Measurements from ENCODE around the gene TOMM34. TPM values are rescaled to one million over a fixed set of nuclear protein-coding genes. Genes with fewer than 3 reads are reported as not detected.

Gene TOMM34
- polyA plus RNA-seq, 3 donors: 6.4 to 9.1 (median 7.7) TPM

- peaks cover 8 to 38% of the 10 kb centered on the region in 2 donors for H3K36me3 ChIP-seq (replicated peaks in 1 of 2; ENCODE audit: control insufficient read depth in 1 of 2, insufficient read depth in 2 of 2, low read length in 2 of 2)
- peaks cover 72% of the 10 kb centered on the region for H3K4me1 Mint-ChIP-seq
- WGBS (ENCODE audit: insufficient coverage): 0% methylated on average over 1 of the region's 1 CpG
- H3K9me3 ChIP-seq (replicated peaks in 1 of 2; ENCODE audit: control insufficient read depth in 1 of 2, insufficient read depth in 1 of 2, low read length in 2 of 2): no peaks in the 10 kb centered on the region
- H3K9ac ChIP-seq (ENCODE audit: insufficient read depth, low read length, poor library complexity, severe bottlenecking): no peak overlapping the region
- H3K79me2 ChIP-seq (ENCODE audit: insufficient read depth, low read length): peaks cover 99% of the 10 kb centered on the region
- intact Hi-C loops (cut with micrococcal nuclease): no loop called here
- peaks cover 24 to 38% of the 10 kb centered on the region in 2 donors for H3K36me3 Mint-ChIP-seq
- H3K9me3 Mint-ChIP-seq: peaks cover 0 to 1% (median 0%) of the 10 kb centered on the region in 7 donors
- peak overlapping the region; percentile 54 to 80 for H3K4me3 Mint-ChIP-seq
- peaks cover 58 to 70% of the 10 kb centered on the region in 2 donors for H3K4me1 ChIP-seq (ENCODE audit: control insufficient read depth in 1 of 2, insufficient read depth in 2 of 2, low read length in 2 of 2)
- peak; percentile 59 to 79 (median 77) for DNase-seq
- TF ChIP-seq CTCF (IDR thresholded peaks at IDR 0.05): no peak
- H3K27ac ChIP-seq (ENCODE audit: low read depth in 1 of 2, low read length in 2 of 2): peak overlapping the region; percentile 8 to 83
- H3K27me3 Mint-ChIP-seq (ENCODE audit: low read depth in 3 of 3): peaks cover 0 to 1% (median 0%) of the 10 kb centered on the region in 3 donors
- H3K27me3 ChIP-seq (ENCODE audit: control insufficient read depth in 2 of 2, insufficient read depth in 2 of 2, low read length in 2 of 2): no peaks in the 10 kb centered on the region
- H2AFZ ChIP-seq (ENCODE audit: insufficient read depth, low read depth, low read length, poor library complexity, severe bottlenecking): no peak overlapping the region
- peak overlapping the region; percentile 68 to 94 (median 89) for H3K27ac Mint-ChIP-seq
- H3K4me3 ChIP-seq (replicated peaks in 1 of 3; ENCODE audit: low read depth in 2 of 3, low read length in 3 of 3): peak overlapping the region in 2 of 3 experiments; percentile 37 to 65
- peak overlapping the region; percentile 70 for H3K4me2 ChIP-seq (replicated peaks; ENCODE audit: extremely low read depth, low read length, poor library complexity, severe bottlenecking)
- H4K20me1 ChIP-seq (ENCODE audit: insufficient read depth, low read length): peaks cover 100% of the 10 kb centered on the region
These were observed 63.6 kb downstream of the TOMM34 start for GRCh38 chr20:44896583-44896982.

GRCh38 chr20:44894959-44895358 lies 65.2 kb downstream of the TOMM34 start:
- H3K9me3 Mint-ChIP-seq: peaks cover 0 to 1% (median 0%) of the 10 kb centered on the region in 7 donors
- H3K4me3 ChIP-seq (replicated peaks in 1 of 3; ENCODE audit: low read depth in 2 of 3, low read length in 3 of 3): peak overlapping the region in 1 of 3 experiments; percentile 2
- no peak for TF ChIP-seq CTCF (IDR thresholded peaks at IDR 0.05)

More at GRCh38 chr20:44894959-44895358, 65.2 kb downstream of the TOMM34 start:
- intact Hi-C loops (cut with micrococcal nuclease): no loop called here
- peaks cover 80% of the 10 kb centered on the region for H3K4me1 Mint-ChIP-seq
- Histone ChIP-seq H3K79me2 (ENCODE audit: insufficient read depth, low read length) (peaks cover 99% of the 10 kb centered on the region), H3K9ac (ENCODE audit: insufficient read depth, low read length, poor library complexity, severe bottlenecking) (no peak overlapping the region), H4K20me1 (ENCODE audit: insufficient read depth, low read length) (peaks cover 100% of the 10 kb centered on the region), H3K4me1 (ENCODE audit: control insufficient read depth in 1 of 2, insufficient read depth in 2 of 2, low read length in 2 of 2) (peaks cover 68 to 82% of the 10 kb centered on the region in 2 donors), H3K4me2 (replicated peaks; ENCODE audit: extremely low read depth, low read length, poor library complexity, severe bottlenecking) (peak overlapping the region; percentile 25), H3K27ac (ENCODE audit: low read depth in 1 of 2, low read length in 2 of 2) (peak overlapping the region; percentile 64 to 83), H3K9me3 (replicated peaks in 1 of 2; ENCODE audit: control insufficient read depth in 1 of 2, insufficient read depth in 1 of 2, low read length in 2 of 2) (no peaks in the 10 kb centered on the region), H3K27me3 (ENCODE audit: control insufficient read depth in 2 of 2, insufficient read depth in 2 of 2, low read length in 2 of 2) (no peaks in the 10 kb centered on the region), H2AFZ (ENCODE audit: insufficient read depth, low read depth, low read length, poor library complexity, severe bottlenecking) (no peak overlapping the region), H3K36me3 (replicated peaks in 1 of 2; ENCODE audit: control insufficient read depth in 1 of 2, insufficient read depth in 2 of 2, low read length in 2 of 2) (peaks cover 0 to 35% of the 10 kb centered on the region in 2 donors)
- no peaks in the 10 kb centered on the region for H3K27me3 Mint-ChIP-seq (ENCODE audit: low read depth in 3 of 3)
- no peak for DNase-seq
- peak overlapping the region in 1 of 2 donors; percentile 5 for H3K4me3 Mint-ChIP-seq
- H3K27ac Mint-ChIP-seq: peak overlapping the region; percentile 68 to 94 (median 86)
- WGBS (ENCODE audit: insufficient coverage): 36% methylated on average over 2 of the region's 2 CpGs
- H3K36me3 Mint-ChIP-seq: peaks cover 15 to 30% of the 10 kb centered on the region in 2 donors

Small RNAs within 50 kb of the gene (small RNA-seq; reads per million reads assigned to genes)
- not detected for gene RF00019 (ENCODE audit: insufficient read length, low read depth)

Other genes starting within 250 kb of the TOMM34 start
- gene CCN5, start 245.0 kb downstream of the TOMM34 start, polyA plus RNA-seq: not detected
- under 1 TPM in 1 of 3 donors, not detected in 2; 0.03 TPM for gene KCNK15, start 214.5 kb downstream of the TOMM34 start, polyA plus RNA-seq
- gene RIMS4, start 149.9 kb downstream of the TOMM34 start, polyA plus RNA-seq: not detected
- 100 to 1,000 TPM; 126 to 654 (median 504) TPM for gene YWHAB, start 74.7 kb downstream of the TOMM34 start, polyA plus RNA-seq
- gene PABPC1L, start 50.3 kb downstream of the TOMM34 start, polyA plus RNA-seq: 10 to 100 TPM in 1 of 3 donors, under 1 TPM in 1, not detected in 1; 0.21 to 69.1 TPM
- gene STK4, start 6.1 kb upstream of the TOMM34 start, polyA plus RNA-seq: 100 to 1,000 TPM in 1 of 3 donors, 10 to 100 TPM in 2; 53.0 to 123 (median 69.9) TPM
- gene KCNS1, start 140.7 kb upstream of the TOMM34 start, polyA plus RNA-seq: under 1 TPM in 1 of 3 donors, not detected in 2; 0.23 TPM
- not detected for gene WFDC5, start 154.8 kb upstream of the TOMM34 start, polyA plus RNA-seq
- gene WFDC12, start 164.1 kb upstream of the TOMM34 start, polyA plus RNA-seq: not detected
- not detected for gene PI3, start 214.5 kb upstream of the TOMM34 start, polyA plus RNA-seq
- not detected for gene SEMG1, start 246.6 kb upstream of the TOMM34 start, polyA plus RNA-seq

All from CD14-positive monocyte (primary cell).